Activated T-cell treated with anti-CD3 and anti-CD28 coated beads for 48 hours (primary cell): ENCODE measurements around the gene ANO1.
"Not testable (repeated sequence)": the region's sequence is repeated elsewhere in the genome, so short reads cannot be mapped to it uniquely, and the experiment has no call there.

Source experiments
- DNase-seq: peaks from one replicate; pipeline ENCODE4 v3.0.0-alpha.2; 2020; ENCODE audit warnings: low read depth

ANO1 gene

GRCh38 chr11:70212227-70212811 is 134.2 kb downstream of the ANO1 start:
- DNase-seq, result no peak

- DNase-seq, result not testable (repeated sequence)
Measured at GRCh38 chr11:70217388-70217787, 139.3 kb downstream of the ANO1 start.

GRCh38 chr11:70218076-70218475 is 140.0 kb downstream of the ANO1 start:
- not testable (repeated sequence) for DNase-seq

GRCh38 chr11:70220136-70220535 is 142.0 kb downstream of the ANO1 start:
- DNase-seq, result no peak

- no peak for DNase-seq
Measured at GRCh38 chr11:70220920-70221319, 142.8 kb downstream of the ANO1 start.

- DNase-seq, result no peak
Measured at GRCh38 chr11:70225681-70226177, 147.6 kb downstream of the ANO1 start.

- no peak for DNase-seq
Measured at GRCh38 chr11:70226183-70226582, 148.1 kb downstream of the ANO1 start.

GRCh38 chr11:70226967-70227366 is 148.8 kb downstream of the ANO1 start:
- DNase-seq, result no peak

GRCh38 chr11:70229737-70230136 is 151.6 kb downstream of the ANO1 start:
- no peak for DNase-seq

GRCh38 chr11:70230151-70230839 is 152.2 kb downstream of the ANO1 start:
- no peak for DNase-seq

GRCh38 chr11:70230840-70231710 is 153.0 kb downstream of the ANO1 start:
- no peak for DNase-seq

GRCh38 chr11:70233034-70233433 is 154.9 kb downstream of the ANO1 start:
- DNase-seq, result no peak

- no peak for DNase-seq
Measured at GRCh38 chr11:70233511-70233934, 155.4 kb downstream of the ANO1 start.

- no peak for DNase-seq
Measured at GRCh38 chr11:70233962-70234361, 155.8 kb downstream of the ANO1 start.
